Esophagus muscularis mucosa (tissue), 4 donors: Measurements from ENCODE around the gene TEAD3.

Source experiments
- EP300 ChIP-seq: sonication (generic); formaldehyde crosslinking; IDR thresholded peaks from one replicate; pipeline ENCODE4 v1.6.1; 2017; ENCODE audit warnings: antibody characterized with exemption
- POLR2A ChIP-seq: fragments of 450-650 bp; IDR thresholded peaks from one replicate; pipeline ENCODE4 v1.6.1; 2017; ENCODE audit warnings: antibody characterized with exemption, moderate library complexity, mild to moderate bottlenecking, low read depth
- POLR2AphosphoS5 ChIP-seq, 2 donors: sonication (generic); formaldehyde crosslinking; IDR thresholded peaks; one replicate each; pipeline ENCODE4 v1.6.1; 2017; ENCODE audit warnings: antibody characterized with exemption in 2 of 2
- TF ChIP-seq, protein P1 (sequence below), 3 experiments: fragments of 200-600 bp in 2 of 3; fragments of 450-650 bp in 1 of 3; sonication (generic) in 2 of 3; IDR thresholded peaks; one replicate each; pipeline ENCODE4 v1.5.1; 2017 to 2019; ENCODE audit warnings: antibody characterized with exemption in 3 of 3, mild to moderate bottlenecking in 2 of 3, moderate library complexity in 1 of 3

DNA sequence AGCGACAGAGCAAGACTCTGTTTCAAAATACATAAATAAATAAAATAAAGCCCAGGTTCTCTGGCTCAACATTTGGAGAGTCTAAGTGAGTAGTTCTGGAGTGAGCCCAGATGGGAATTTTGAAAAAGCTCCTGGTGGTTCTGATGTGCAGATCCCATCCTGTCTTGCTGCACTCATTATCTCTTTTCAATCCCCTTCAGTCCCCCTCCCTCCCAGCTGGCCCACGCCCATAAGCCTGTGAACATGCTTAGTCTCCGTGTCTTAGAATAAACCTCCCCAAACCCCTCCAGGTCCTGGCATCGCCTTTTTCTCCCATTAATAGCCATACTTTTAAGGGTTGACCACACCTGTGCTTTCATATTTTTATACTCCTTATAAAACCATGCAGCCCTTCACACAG is 35.2 kb upstream of the TEAD3 start:
- TF ChIP-seq, protein P1, sequence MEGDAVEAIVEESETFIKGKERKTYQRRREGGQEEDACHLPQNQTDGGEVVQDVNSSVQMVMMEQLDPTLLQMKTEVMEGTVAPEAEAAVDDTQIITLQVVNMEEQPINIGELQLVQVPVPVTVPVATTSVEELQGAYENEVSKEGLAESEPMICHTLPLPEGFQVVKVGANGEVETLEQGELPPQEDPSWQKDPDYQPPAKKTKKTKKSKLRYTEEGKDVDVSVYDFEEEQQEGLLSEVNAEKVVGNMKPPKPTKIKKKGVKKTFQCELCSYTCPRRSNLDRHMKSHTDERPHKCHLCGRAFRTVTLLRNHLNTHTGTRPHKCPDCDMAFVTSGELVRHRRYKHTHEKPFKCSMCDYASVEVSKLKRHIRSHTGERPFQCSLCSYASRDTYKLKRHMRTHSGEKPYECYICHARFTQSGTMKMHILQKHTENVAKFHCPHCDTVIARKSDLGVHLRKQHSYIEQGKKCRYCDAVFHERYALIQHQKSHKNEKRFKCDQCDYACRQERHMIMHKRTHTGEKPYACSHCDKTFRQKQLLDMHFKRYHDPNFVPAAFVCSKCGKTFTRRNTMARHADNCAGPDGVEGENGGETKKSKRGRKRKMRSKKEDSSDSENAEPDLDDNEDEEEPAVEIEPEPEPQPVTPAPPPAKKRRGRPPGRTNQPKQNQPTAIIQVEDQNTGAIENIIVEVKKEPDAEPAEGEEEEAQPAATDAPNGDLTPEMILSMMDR (IDR thresholded peaks at IDR 0.05), result no peak
- no peak for TF ChIP-seq EP300
- no peak for TF ChIP-seq POLR2A
- no peak for TF ChIP-seq POLR2AphosphoS5 (IDR thresholded peaks at IDR 0.05)
